K562 (cell line): ENCODE data around the gene OTUD5. TPM values are rescaled to one million over a fixed set of nuclear protein-coding genes. Genes with fewer than 3 reads are reported as not detected.
A peak's percentile ranks its signal among the peaks of the same experiment; 100 is the strongest.

ENCODE experiments used
- ATAC-seq: fragments of 200-7000 bp; cut with Tn5 transposase; 3 replicates; pipeline ENCODE4 v1.9.1; 2020; ENCODE audit warnings: moderate library complexity
- BruUV-seq: library from RNA; stranded (reverse); fragments of 400-500 nt; replicated peaks from 2 replicates; lab custom pipeline; 2021; lab: Mats Ljungman, UMichigan
- CTCF ChIA-PET: fragments of 300-600 bp; formaldehyde crosslinking; extraction: SDS; loops from one replicate; lab custom pipeline; 2021; ENCODE audit warnings: low intra/inter-chr PET ratio; lab: Yijun Ruan, JAX
- POLR2A ChIA-PET: fragments of 300-600, 350-650 bp; sonication (Branson Sonifier 250); formaldehyde crosslinking; extraction: SDS; loops from one replicate; lab custom pipeline; 2021; ENCODE audit warnings: antibody characterized with exemption, inconsistent platforms; lab: Yijun Ruan, JAX
- DNase-seq, 4 experiments: peaks; one replicate each; pipeline versions ENCODE4 v3.0.0 to v3.0.0-alpha.2; 2011 to 2018; ENCODE audit warnings: low spot score in 3 of 4, mixed read lengths in 3 of 4; ENCODE audit errors: extremely low read depth in 1 of 4
- FAIRE-seq: peaks from 2 replicates; lab custom pipeline; 2011; peaks lifted over from hg19 to GRCh38; lab: Jason Lieb, UNC
- H2AFZ ChIP-seq: 2 replicates; pipeline ENCODE4 v1.6.0; 2011; ENCODE audit warnings: low read depth, low read length, control low read depth, inconsistent platforms
- H3K27ac ChIP-seq: fragments of 200-600 bp; 3 replicates; pipeline ENCODE4 v1.8.0; 2011; ENCODE audit warnings: low read depth, mild to moderate bottlenecking, control low read depth, inconsistent platforms, low read length, moderate library complexity, mixed read lengths; ENCODE audit errors: extremely low read depth
- H3K27me3 ChIP-seq, 2 experiments: fragments of 300-600 bp in 1 of 2; 2 replicates in 1 of 2; 3 replicates in 1 of 2; pipeline versions ENCODE4 v1.6.0 to v1.8.0; 2011; ENCODE audit warnings: inconsistent platforms in 2 of 2, low read length in 2 of 2, mild to moderate bottlenecking in 1 of 2, mixed read lengths in 1 of 2, moderate library complexity in 1 of 2; ENCODE audit not compliant: control insufficient read depth in 2 of 2, insufficient read depth in 2 of 2
- H3K36me3 ChIP-seq: fragments of 300-600 bp; 3 replicates; pipeline ENCODE4 v1.8.0; 2011; ENCODE audit warnings: mild to moderate bottlenecking, low read length, inconsistent platforms; ENCODE audit not compliant: control insufficient read depth, insufficient read depth
- H3K4me1 ChIP-seq, 2 experiments: fragments of 200-600 bp in 1 of 2; replicated peaks in 1 of 2; 2 replicates in 1 of 2; 3 replicates in 1 of 2; pipeline versions ENCODE4 v1.5.1 to v1.8.0; 2011; ENCODE audit warnings: inconsistent platforms in 2 of 2, low read length in 2 of 2, mild to moderate bottlenecking in 1 of 2, mixed read lengths in 1 of 2, moderate library complexity in 1 of 2; ENCODE audit not compliant: control insufficient read depth in 2 of 2, insufficient read depth in 2 of 2
- H3K4me2 ChIP-seq: 2 replicates; pipeline ENCODE4 v1.6.1; 2011; ENCODE audit warnings: low read length, control low read depth, inconsistent platforms, mixed read lengths; ENCODE audit not compliant: insufficient read depth
- H3K4me3 ChIP-seq: fragments of 200-600 bp; sonication (generic), shearing (Covaris generic); 2 replicates; pipeline ENCODE4 v1.5.1; 2016; ENCODE audit warnings: control low read depth, inconsistent platforms
- H3K79me2 ChIP-seq: fragments of 200-600 bp; 3 replicates; pipeline ENCODE4 v1.8.0; 2011; ENCODE audit warnings: low read length, inconsistent platforms; ENCODE audit not compliant: control insufficient read depth, insufficient read depth
- H3K9ac ChIP-seq, 2 experiments: 2 replicates each; pipeline versions ENCODE4 v1.6.0 to v1.6.1; 2011; ENCODE audit warnings: low read depth in 2 of 2, low read length in 2 of 2, control low read depth in 1 of 2, inconsistent platforms in 1 of 2, mild to moderate bottlenecking in 1 of 2, mixed read lengths in 1 of 2; ENCODE audit not compliant: insufficient read depth in 1 of 2
- H3K9me1 ChIP-seq: one replicate; pipeline ENCODE4 v1.6.0; 2011; ENCODE audit warnings: inconsistent platforms, mild to moderate bottlenecking, low read length, moderate library complexity; ENCODE audit not compliant: control insufficient read depth, insufficient read depth
- H3K9me3 ChIP-seq: replicated peaks from 2 replicates; pipeline ENCODE4 v1.5.1; 2011; ENCODE audit warnings: low read depth, low read length, inconsistent platforms; ENCODE audit not compliant: control insufficient read depth, insufficient read depth
- H4K20me1 ChIP-seq: replicated peaks from 2 replicates; pipeline ENCODE4 v1.6.1; 2011; ENCODE audit warnings: low read length, inconsistent platforms, mixed read lengths; ENCODE audit not compliant: control insufficient read depth, insufficient read depth
- CBX1 ChIP-seq: sonication (generic); IDR thresholded peaks from 2 replicates; pipeline ENCODE4 v1.6.1; 2016; ENCODE audit warnings: antibody characterized with exemption, low read depth, mild to moderate bottlenecking
- FOXA1 ChIP-seq: fragments of 450-650 bp; IDR thresholded peaks from 2 replicates; pipeline ENCODE4 v1.6.1; 2016; ENCODE audit warnings: mild to moderate bottlenecking, borderline replicate concordance
- FOXK2 ChIP-seq, 2 experiments: fragments of 450-650 bp; IDR thresholded peaks in 1 of 2; conservative IDR thresholded peaks in 1 of 2; 2 replicates each; pipeline ENCODE4 v1.6.1; 2016; ENCODE audit warnings: low read depth in 2 of 2, mild to moderate bottlenecking in 1 of 2
- FOXM1 ChIP-seq, 2 experiments: fragments of 450-650 bp in 1 of 2; sonication (generic) in 1 of 2; formaldehyde crosslinking in 1 of 2; IDR thresholded peaks; 2 replicates each; pipeline versions ENCODE4 v1.6.1 to v1.9.0; 2017 to 2022; ENCODE audit warnings: low read depth in 2 of 2, mild to moderate bottlenecking in 2 of 2, missing genetic modification reagents in 1 of 2, moderate library complexity in 1 of 2
- MYNN ChIP-seq, 2 experiments: sonication (generic); formaldehyde crosslinking in 1 of 2; IDR thresholded peaks; 2 replicates each; pipeline versions ENCODE4 v1.5.0 to v1.6.1; 2016 to 2020; ENCODE audit warnings: antibody characterized with exemption in 1 of 2, missing genetic modification reagents in 1 of 2
- NELFE ChIP-seq: IDR thresholded peaks from 2 replicates; pipeline ENCODE4 v1.6.1; 2011; ENCODE audit warnings: mild to moderate bottlenecking; ENCODE audit not compliant: insufficient read depth, insufficient read length
- NFIX ChIP-seq: fragments of 250-450 bp; sonication (Bioruptor Pico); IDR thresholded peaks from 2 replicates; pipeline ENCODE4 v1.4.0; 2020; ENCODE audit warnings: low read depth, mild to moderate bottlenecking, moderate library complexity
- RAD21 ChIP-seq, 2 experiments: fragments of 250-450 bp in 1 of 2; fragments of 450-650 bp in 1 of 2; sonication (Bioruptor Pico) in 1 of 2; formaldehyde crosslinking in 1 of 2; IDR thresholded peaks in 1 of 2; conservative IDR thresholded peaks in 1 of 2; 2 replicates each; pipeline versions ENCODE4 v1.4.0 to v1.8.0; 2020 to 2022; ENCODE audit warnings: mild to moderate bottlenecking in 2 of 2, moderate library complexity in 1 of 2
- RBFOX2 ChIP-seq: fragments of 200-400 bp; formaldehyde crosslinking; IDR thresholded peaks from 2 replicates; pipeline ENCODE4 v1.6.1; 2017; ENCODE audit warnings: low read depth, mild to moderate bottlenecking, low read length, moderate library complexity
- SMARCA5 ChIP-seq: fragments of 450-650 bp; IDR thresholded peaks from 2 replicates; pipeline ENCODE4 v1.6.1; 2016
- ZNF174 ChIP-seq: fragments of 250-450 bp; sonication (Bioruptor Pico); IDR thresholded peaks from 2 replicates; pipeline ENCODE4 v1.4.0; 2020; ENCODE audit warnings: mild to moderate bottlenecking
- ZNF239 ChIP-seq: fragments of 250-450 bp; sonication (Bioruptor Pico); IDR thresholded peaks from 2 replicates; pipeline ENCODE4 v1.4.0; 2020; ENCODE audit warnings: mild to moderate bottlenecking
- ZNF445 ChIP-seq: fragments of 250-450 bp; sonication (Bioruptor Pico); IDR thresholded peaks from 2 replicates; pipeline ENCODE4 v1.4.0; 2020; ENCODE audit warnings: low read depth, mild to moderate bottlenecking, moderate library complexity
- WGBS: fragments of 100-300 bp; shearing (Covaris generic); methylation state at CpG from one replicate; pipeline ENCODE4 v1.1.6; 2016; ENCODE audit warnings: low coverage, mixed read lengths; ENCODE audit not compliant: insufficient coverage; ENCODE audit errors: missing lambda C conversion rate; 5-methylcytosine and 5-hydroxymethylcytosine counted together
- in situ Hi-C: fragments of 300-500 bp; cut with MboI; formaldehyde crosslinking; loops from 4 replicates; pipeline ENCODE4 v1.15.0; 2018; ENCODE audit warnings: inconsistent platforms, mixed read lengths
- intact Hi-C: fragments of 100-400 bp; cut with micrococcal nuclease; formaldehyde crosslinking; loops from 2 replicates; pipeline ENCODE4 v1.14.2; 2022
- polyA plus RNA-seq, 8 experiments: library from polyadenylated mRNA; depleted of rRNA in 4 of 8; stranded (reverse) in 5 of 8; unstranded in 3 of 8; fragments of >200 nt; fragmentation: Nextera tagmentation in 2 of 8; fragmentation: Illumina TruSeq in 1 of 8; extraction: Ambion mirVana in 2 of 8; extraction: Trizol in 1 of 8; gene quantifications; 2 replicates each; pipeline versions ENCODE4 v1.2.1 to v1.2.3, GENCODE V29; 2011 to 2014; ENCODE audit warnings: inconsistent platforms in 1 of 8, missing spikeins in 1 of 8
- total RNA-seq, 7 experiments: library from RNA; depleted of rRNA in 6 of 7; stranded (reverse); fragments of >200 nt in 6 of 7; fragmentation: Illumina TruSeq in 2 of 7; extraction: Trizol in 2 of 7; gene quantifications; 2 replicates each; pipeline versions ENCODE4 v1.2.1 to v1.2.3, GENCODE V29; 2011 to 2021; ENCODE audit warnings: low replicate concordance in 1 of 7

The OTUD5 gene
- total and polyA plus RNA-seq, 9 of the 15 experiments (the other 6 are each of a cell fraction or from before 2014, with no cell fraction given) = 3.6 to 102 (median 59.0) TPM

- H3K9me3 ChIP-seq = no peaks in the 10 kb centered on the region
- no peak overlapping the region for H3K4me3 ChIP-seq
- peaks cover 40% of the 10 kb centered on the region for H4K20me1 ChIP-seq
- DNase-seq (no peak), FAIRE-seq (no peak), ATAC-seq (no peak)
- POLR2A ChIA-PET = no interaction called here
- no peak overlapping the region for H2AFZ ChIP-seq
- H3K27me3 ChIP-seq = no peaks in the 10 kb centered on the region; a peak in 1 of 5 replicates
- in situ Hi-C loops = no loop called here
- BruUV-seq = TSS peak; percentile 3
- H3K36me3 ChIP-seq = peaks cover 65% of the 10 kb centered on the region
- no peak for TF ChIP-seq RAD21 (CRISPR knock-in tag; conservative IDR thresholded peaks at IDR 0.05 in 1 of 2, IDR thresholded peaks at IDR 0.05 in 1 of 2)
- TF ChIP-seq ZNF174 = no peak
- TF ChIP-seq SMARCA5 = no peak
- TF ChIP-seq FOXA1 = no peak
- TF ChIP-seq FOXM1 (IDR thresholded peaks at IDR 0.05; ENCODE audit: low read depth) = no peak
- no peak for TF ChIP-seq FOXM1 (CRISPR knock-in tag; IDR thresholded peaks at IDR 0.05; ENCODE audit: low read depth)
- no peak for TF ChIP-seq NFIX (CRISPR knock-in tag)
- no peak for TF ChIP-seq CBX1
- peak; percentile 37; the same call in 1 of the 2 replicates for TF ChIP-seq RBFOX2
- no peak for TF ChIP-seq FOXK2 (conservative IDR thresholded peaks at IDR 0.05 in 1 of 2, IDR thresholded peaks at IDR 0.05 in 1 of 2; ENCODE audit: low read depth in 2 of 2)
- no peak for TF ChIP-seq ZNF239 (CRISPR knock-in tag)
- no peak for TF ChIP-seq ZNF445
- no peak for TF ChIP-seq NELFE
- peak; percentile 95 for TF ChIP-seq MYNN (IDR thresholded peaks at IDR 0.05)
- peak; percentile 67; the same call in 1 of the 2 replicates for TF ChIP-seq MYNN (CRISPR knock-in tag; IDR thresholded peaks at IDR 0.05)
- H3K27ac ChIP-seq = no peak overlapping the region
- peak overlapping the region in 1 of 2 experiments; percentile 50; a peak in 1 of 4 replicates for H3K9ac ChIP-seq
- peaks cover 34 to 36% of the 10 kb centered on the region in 2 experiments for H3K4me1 ChIP-seq
- H3K4me2 ChIP-seq = no peak overlapping the region
- 80% methylated on average over 5 of the region's 5 CpGs for WGBS
- H3K79me2 ChIP-seq = peaks cover 73% of the 10 kb centered on the region
- intact Hi-C loops = loop anchor here (5.0 to 10.0 kb wide), 2 partner anchors 151 to 279 kb away; partner anchors contain the start of gene GLOD5
- CTCF ChIA-PET = no interaction called here
- H3K9me1 ChIP-seq = no peaks in the 10 kb centered on the region
Measured at GRCh38 chrX:48913605-48914366, 43.6 kb downstream of the OTUD5 start.
